Measurements from ENCODE around the gene DNAJC13. TPM values are rescaled to one million over a fixed set of nuclear protein-coding genes. Genes with fewer than 3 reads are reported as not detected.

Gene DNAJC13
- polyA plus RNA-seq, 2 of the 4 experiments (the other 2 are of a cell fraction), result 17.0 to 29.8 TPM

DNA sequence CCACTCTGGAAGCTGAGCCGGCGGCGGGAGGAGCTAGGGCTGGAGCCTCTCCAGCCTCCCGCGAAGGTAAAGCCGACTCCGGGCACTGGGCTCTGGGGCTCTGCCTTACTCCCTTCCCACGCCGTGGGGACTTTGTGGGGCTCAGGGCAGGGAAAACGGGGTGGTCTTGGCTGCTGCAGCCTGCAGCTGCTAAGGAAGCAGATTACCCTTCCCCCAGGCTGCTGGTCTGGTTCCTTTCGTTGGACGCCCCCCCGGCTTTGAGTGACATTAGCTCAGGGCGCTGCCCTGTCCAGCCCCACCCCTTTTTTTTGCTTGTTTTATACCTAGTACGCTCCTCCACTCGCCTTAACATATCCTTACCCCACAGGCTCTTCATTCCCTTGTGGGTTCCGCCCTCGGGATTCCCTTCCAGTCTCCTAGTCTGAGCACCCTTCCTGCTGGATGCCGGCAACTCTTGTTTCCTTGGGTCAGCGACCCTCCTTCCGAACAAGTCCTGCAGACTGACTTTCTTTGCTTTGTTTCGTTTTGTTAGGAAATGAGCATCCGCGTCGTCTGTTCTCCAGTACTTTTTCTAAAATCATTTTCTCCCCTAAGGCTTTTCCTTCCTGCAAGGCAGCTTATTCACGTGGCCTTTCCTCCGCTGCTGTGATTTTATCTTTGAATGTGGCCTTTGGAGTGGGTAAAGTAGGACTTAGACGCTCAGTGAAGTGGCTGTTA is 551 bp downstream of the DNAJC13 start:
- H3K27ac ChIP-seq, result peak overlapping the region; percentile 91 to 98
- H3K4me1 ChIP-seq, result peaks cover 39% of the 10 kb centered on the region
- WGBS (ENCODE audit: missing lambda C conversion rate), result under 1% methylated on average over 18 of the region's 28 CpGs
- peak overlapping the region; percentile 87 for H3K4me2 ChIP-seq
- CTCF ChIA-PET, result no interaction called here
- H3K4me3 ChIP-seq, result peak overlapping the region; percentile 83
- FAIRE-seq, result no peak
- ATAC-seq, result peak; percentile 70 to 86
- TF ChIP-seq JUN (IDR thresholded peaks at IDR 0.05) (0 out of 5 replicates have a peak, but pooled peaks of 1 of the 2 experiments have one; percentile 11), KDM5A (IDR thresholded peaks at IDR 0.05) (0 out of 2 replicates have a peak, but pooled peaks have one; percentile 38), RCOR1 (IDR thresholded peaks at IDR 0.05; ENCODE audit: low read depth, low read length) (no peak), HEYL (CRISPR knock-in tag; IDR thresholded peaks at IDR 0.05) (no peak)
- POLR2A ChIA-PET, result interaction anchor here (0.8 to 1.0 kb wide), 3 partner anchors 21 to 241 kb away, joined by 3 to 4 read pairs (median 3); partner anchors contain the start of gene ACAD11
- H3K9me3 ChIP-seq, result no peaks in the 10 kb centered on the region
- peak; percentile 21 to 57 for DNase-seq (ENCODE audit: low read depth in 1 of 2, low spot score in 1 of 2)

DNA sequence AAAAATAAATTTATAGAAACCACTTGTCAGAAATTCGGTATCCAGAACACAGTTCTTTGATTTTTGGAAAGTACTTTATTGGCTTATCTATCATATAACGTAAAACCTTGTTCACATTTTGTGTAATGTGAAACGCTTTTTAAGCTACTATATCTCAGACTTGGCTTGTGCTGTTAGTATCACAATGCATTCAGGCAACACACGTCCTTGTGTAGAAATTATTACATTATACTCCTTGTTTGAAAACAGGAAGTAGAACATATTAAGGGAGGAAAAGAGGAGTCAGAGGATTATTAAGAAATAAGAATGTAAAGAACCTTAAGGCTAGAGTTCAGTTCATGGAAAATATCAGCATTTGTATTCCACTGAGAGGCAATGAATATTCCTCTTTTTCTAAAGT is 1.6 kb downstream of the DNAJC13 start:
- ATAC-seq (no peak), FAIRE-seq (no peak), DNase-seq (ENCODE audit: low read depth in 1 of 2, low spot score in 1 of 2) (no peak)
- Histone ChIP-seq H3K4me1 (peaks cover 39% of the 10 kb centered on the region), H3K4me2 (peak overlapping the region; percentile 87), H3K9me3 (no peaks in the 10 kb centered on the region), H3K27ac (peak overlapping the region in 1 of 2 experiments; percentile 91; a peak in 2 of 6 replicates), H3K4me3 (peak overlapping the region; percentile 83)
- CTCF ChIA-PET, result no interaction called here
- POLR2A ChIA-PET, result no interaction called here
- TF ChIP-seq BHLHE40 (IDR thresholded peaks at IDR 0.05; ENCODE audit: low read depth, low read length) (no peak), FOXS1 (CRISPR knock-in tag; IDR thresholded peaks at IDR 0.05) (no peak), HOXA7 (CRISPR knock-in tag; IDR thresholded peaks at IDR 0.05) (no peak), REST (IDR thresholded peaks at IDR 0.05) (no peak), NR3C1 (IDR thresholded peaks at IDR 0.05) (no peak), JUNB (IDR thresholded peaks at IDR 0.05) (no peak), CBX2 (IDR thresholded peaks at IDR 0.05; ENCODE audit: borderline replicate concordance, low read depth) (no peak)
- TF ChIP-seq, protein P1, sequence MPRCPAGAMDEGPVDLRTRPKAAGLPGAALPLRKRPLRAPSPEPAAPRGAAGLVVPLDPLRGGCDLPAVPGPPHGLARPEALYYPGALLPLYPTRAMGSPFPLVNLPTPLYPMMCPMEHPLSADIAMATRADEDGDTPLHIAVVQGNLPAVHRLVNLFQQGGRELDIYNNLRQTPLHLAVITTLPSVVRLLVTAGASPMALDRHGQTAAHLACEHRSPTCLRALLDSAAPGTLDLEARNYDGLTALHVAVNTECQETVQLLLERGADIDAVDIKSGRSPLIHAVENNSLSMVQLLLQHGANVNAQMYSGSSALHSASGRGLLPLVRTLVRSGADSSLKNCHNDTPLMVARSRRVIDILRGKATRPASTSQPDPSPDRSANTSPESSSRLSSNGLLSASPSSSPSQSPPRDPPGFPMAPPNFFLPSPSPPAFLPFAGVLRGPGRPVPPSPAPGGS (IDR thresholded peaks at IDR 0.05), result no peak
- 49% methylated on average over 4 of the region's 4 CpGs for WGBS (ENCODE audit: missing lambda C conversion rate)

- H3K4me2 ChIP-seq, result peak overlapping the region; percentile 38; the same call in 2 of the 3 replicates
- TF ChIP-seq RFX5 (IDR thresholded peaks at IDR 0.05) (no peak), CEBPB (IDR thresholded peaks at IDR 0.05) (no peak), MAFK (IDR thresholded peaks at IDR 0.05; ENCODE audit: partially characterized antibody) (no peak), MAZ (IDR thresholded peaks at IDR 0.05; ENCODE audit: borderline replicate concordance, low read depth, low read length) (no peak), RNF2 (IDR thresholded peaks at IDR 0.05; ENCODE audit: borderline replicate concordance, low read depth) (no peak), CHD4 (IDR thresholded peaks at IDR 0.05; ENCODE audit: borderline replicate concordance) (no peak), TP53 (CRISPR knock-in tag; IDR thresholded peaks at IDR 0.05) (no peak), ESRRA (IDR thresholded peaks at IDR 0.05; ENCODE audit: borderline replicate concordance, low read length) (no peak)
- TF ChIP-seq, protein P2, sequence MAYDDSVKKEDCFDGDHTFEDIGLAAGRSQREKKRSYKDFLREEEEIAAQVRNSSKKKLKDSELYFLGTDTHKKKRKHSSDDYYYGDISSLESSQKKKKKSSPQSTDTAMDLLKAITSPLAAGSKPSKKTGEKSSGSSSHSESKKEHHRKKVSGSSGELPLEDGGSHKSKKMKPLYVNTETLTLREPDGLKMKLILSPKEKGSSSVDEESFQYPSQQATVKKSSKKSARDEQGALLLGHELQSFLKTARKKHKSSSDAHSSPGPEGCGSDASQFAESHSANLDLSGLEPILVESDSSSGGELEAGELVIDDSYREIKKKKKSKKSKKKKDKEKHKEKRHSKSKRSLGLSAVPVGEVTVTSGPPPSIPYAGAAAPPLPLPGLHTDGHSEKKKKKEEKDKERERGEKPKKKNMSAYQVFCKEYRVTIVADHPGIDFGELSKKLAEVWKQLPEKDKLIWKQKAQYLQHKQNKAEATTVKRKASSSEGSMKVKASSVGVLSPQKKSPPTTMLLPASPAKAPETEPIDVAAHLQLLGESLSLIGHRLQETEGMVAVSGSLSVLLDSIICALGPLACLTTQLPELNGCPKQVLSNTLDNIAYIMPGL (CRISPR knock-in tag; IDR thresholded peaks at IDR 0.05; ENCODE audit: borderline replicate concordance), result no peak
- DNase-seq (ENCODE audit: low read depth in 1 of 2, low spot score in 1 of 2), result peak in 1 of 2 experiments; percentile 13
- H3K27ac ChIP-seq, result peak overlapping the region in 1 of 2 experiments; percentile 48; a peak in 1 of 6 replicates
- 65% methylated on average over 4 of the region's 4 CpGs for WGBS (ENCODE audit: missing lambda C conversion rate)
- H3K4me3 ChIP-seq, result no peak overlapping the region
- ChIA-PET POLR2A (no interaction called here), CTCF (no interaction called here)
- no peak for ATAC-seq
- no peak for FAIRE-seq
- H3K9me3 ChIP-seq, result no peaks in the 10 kb centered on the region
- peaks cover 35% of the 10 kb centered on the region for H3K4me1 ChIP-seq
Measured at GRCh38 chr3:132421832-132422231, 4.5 kb downstream of the DNAJC13 start.
